Ovary (tissue), 9 donors: Measurements from ENCODE around the gene MAP7D1. TPM values are rescaled to one million over a fixed set of nuclear protein-coding genes. Genes with fewer than 3 reads are reported as not detected.

Experiments used
- DNase-seq, 5 donors: peaks; one replicate each; pipeline ENCODE4 v3.0.0-alpha.2; 2019 to 2020
- H3K27ac ChIP-seq, 2 donors: fragments of 200-600 bp; one replicate each; pipeline versions ENCODE4 v1.5.1 to v1.8.0; 2019 to 2022
- H3K27me3 ChIP-seq: fragments of 200-600 bp; one replicate; pipeline ENCODE4 v1.8.0; 2022
- H3K36me3 ChIP-seq: fragments of 200-600 bp; sonication (generic); one replicate; pipeline ENCODE4 v1.5.1; 2019
- H3K4me1 ChIP-seq: one replicate; pipeline ENCODE4 v1.8.1; 2013; ENCODE audit warnings: mild to moderate bottlenecking, moderate library complexity; ENCODE audit not compliant: insufficient read depth
- H3K4me3 ChIP-seq: fragments of 200-600 bp; sonication (generic); one replicate; pipeline ENCODE4 v1.5.1; 2017
- H3K9me3 ChIP-seq, 2 donors: fragments of 200-600 bp in 1 of 2; sonication (generic) in 1 of 2; one replicate each; pipeline versions ENCODE4 v1.5.1 to v1.8.1; 2013 to 2019; ENCODE audit warnings: mild to moderate bottlenecking in 1 of 2, moderate library complexity in 1 of 2
- CTCF ChIP-seq, 3 donors: fragments of 450-650 bp in 2 of 3; fragments of 200-600 bp in 1 of 3; IDR thresholded peaks; one replicate each; pipeline versions ENCODE4 v1.5.1 to v1.8.0; 2016 to 2022; ENCODE audit warnings: antibody characterized with exemption in 3 of 3, mild to moderate bottlenecking in 1 of 3
- EP300 ChIP-seq: sonication (generic); formaldehyde crosslinking; IDR thresholded peaks from one replicate; pipeline ENCODE4 v1.6.1; 2017; ENCODE audit warnings: antibody characterized with exemption
- POLR2A ChIP-seq: fragments of 450-650 bp; IDR thresholded peaks from one replicate; pipeline ENCODE4 v1.6.1; 2017; ENCODE audit warnings: antibody characterized with exemption, mild to moderate bottlenecking, moderate library complexity
- WGBS, 3 donors: extraction: QIAGEN DNeasy Blood & Tissue Kit in 1 of 3; methylation state at CpG; one replicate each; pipeline versions ENCODE4 v1.1.5 to v1.1.7; 2013 to 2017; 5-methylcytosine and 5-hydroxymethylcytosine counted together
- intact Hi-C, 4 donors: fragments of 100-400 bp; cut with DNase I; formaldehyde crosslinking; loops; one replicate each; pipeline versions ENCODE4 v1.11.0 to v1.15.1; 2022 to 2023
- polyA plus RNA-seq, 2 donors: library from polyadenylated mRNA; stranded (reverse); fragments of 200-250 nt in 1 of 2; fragments of 350-450 nt in 1 of 2; fragmentation: Illumina TruSeq in 1 of 2; extraction: RNeasy Lipid Tissue Mini Kit (QIAGEN cat#74804) in 1 of 2; gene quantifications; one replicate each; pipeline ENCODE4 v1.2.3, GENCODE V29; 2013 to 2014
- total RNA-seq, 7 donors: library from RNA; depleted of rRNA in 2 of 7; stranded (reverse); fragments of >200 nt in 2 of 7; fragmentation: NEBNext Ultra II Directional in 3 of 7; extraction: Animal tissue kit (Norgen Biotek cat#: 25700) in 3 of 7; gene quantifications; one replicate each; pipeline versions ENCODE4 v1.1.0 to v1.2.4, GENCODE V29; 2016 to 2023
- donor health status: DM: no; HTN: no; CAD: no; lungs with moderate emphysema.
- donor health status: DM: no; HTN: no; CAD: no.
- donor health status: Bipolar disorder and iron deficiency.
- donor health status: DM: yes; HTN: yes; CAD: no.
- donor health status: DM: no; HTN: no; CAD: no.
- donor health status: DM: yes; HTN: yes; CAD: no.

Gene MAP7D1
- total and polyA plus RNA-seq, 9 donors: 31.4 to 99.1 (median 64.1) TPM

DNA sequence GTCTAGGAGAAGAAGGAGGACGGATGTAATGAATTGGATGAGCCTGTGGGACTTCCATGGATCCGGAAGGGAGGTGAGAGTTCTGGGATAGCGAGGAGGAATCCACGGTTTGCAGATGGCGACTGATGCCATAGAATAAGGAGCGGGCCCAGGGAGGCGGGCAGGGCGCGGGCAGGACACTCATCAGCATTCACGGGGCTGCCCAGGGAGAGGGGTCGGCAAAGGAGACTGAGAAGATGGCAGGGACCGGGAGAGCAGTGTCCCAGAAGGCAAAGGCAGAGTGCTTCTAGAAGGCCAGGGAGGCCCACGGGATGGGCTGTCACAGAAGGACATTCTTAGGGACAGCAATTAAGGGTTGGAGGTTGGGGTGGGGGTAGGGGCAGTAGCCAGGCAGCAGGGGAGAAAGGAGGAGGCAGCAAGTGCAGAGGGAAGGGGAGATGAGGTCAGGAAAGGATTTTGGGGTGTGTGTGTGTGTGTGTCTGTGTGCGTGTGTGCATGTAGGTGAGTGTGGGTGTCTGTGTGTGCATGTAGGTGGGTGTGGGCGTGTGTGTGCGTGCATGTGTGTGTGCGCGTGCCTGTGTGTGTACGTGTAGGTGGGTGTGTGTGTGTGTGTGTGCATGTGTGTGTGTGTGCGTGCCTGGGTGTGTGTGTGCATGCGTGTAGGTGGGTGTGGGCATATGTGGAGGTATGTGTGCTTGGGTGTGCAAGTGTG is 29.8 kb upstream of the MAP7D1 start:
- H3K27ac ChIP-seq: no peak overlapping the region
- no peaks in the 10 kb centered on the region for H3K9me3 ChIP-seq
- H3K36me3 ChIP-seq: no peaks in the 10 kb centered on the region
- no peak for TF ChIP-seq CTCF (IDR thresholded peaks at IDR 0.05)
- TF ChIP-seq EP300: no peak
- no peak for TF ChIP-seq POLR2A
- peaks cover 6% of the 10 kb centered on the region for H3K4me1 ChIP-seq
- no peak overlapping the region for H3K4me3 ChIP-seq
- WGBS, 3 donors: 74 to 78% (median 77%) methylated on average over 21 of the region's 21 CpGs
- no peaks in the 10 kb centered on the region for H3K27me3 ChIP-seq
- intact Hi-C loops: no loop called here
- no peak for DNase-seq

- intact Hi-C loops: no loop called here
- H3K9me3 ChIP-seq: no peaks in the 10 kb centered on the region
- no peak overlapping the region for H3K27ac ChIP-seq
- 48 to 55% (median 52%) methylated on average over 7 of the region's 7 CpGs for WGBS, 3 donors
- H3K27me3 ChIP-seq: no peaks in the 10 kb centered on the region
- TF ChIP-seq EP300: no peak
- TF ChIP-seq CTCF (IDR thresholded peaks at IDR 0.05): no peak
- TF ChIP-seq POLR2A: no peak
- no peaks in the 10 kb centered on the region for H3K36me3 ChIP-seq
- H3K4me3 ChIP-seq: no peak overlapping the region
- peaks cover 6% of the 10 kb centered on the region for H3K4me1 ChIP-seq
- no peak for DNase-seq
These were observed 29.0 kb upstream of the MAP7D1 start for GRCh38 chr1:36126797-36127500.

DNA sequence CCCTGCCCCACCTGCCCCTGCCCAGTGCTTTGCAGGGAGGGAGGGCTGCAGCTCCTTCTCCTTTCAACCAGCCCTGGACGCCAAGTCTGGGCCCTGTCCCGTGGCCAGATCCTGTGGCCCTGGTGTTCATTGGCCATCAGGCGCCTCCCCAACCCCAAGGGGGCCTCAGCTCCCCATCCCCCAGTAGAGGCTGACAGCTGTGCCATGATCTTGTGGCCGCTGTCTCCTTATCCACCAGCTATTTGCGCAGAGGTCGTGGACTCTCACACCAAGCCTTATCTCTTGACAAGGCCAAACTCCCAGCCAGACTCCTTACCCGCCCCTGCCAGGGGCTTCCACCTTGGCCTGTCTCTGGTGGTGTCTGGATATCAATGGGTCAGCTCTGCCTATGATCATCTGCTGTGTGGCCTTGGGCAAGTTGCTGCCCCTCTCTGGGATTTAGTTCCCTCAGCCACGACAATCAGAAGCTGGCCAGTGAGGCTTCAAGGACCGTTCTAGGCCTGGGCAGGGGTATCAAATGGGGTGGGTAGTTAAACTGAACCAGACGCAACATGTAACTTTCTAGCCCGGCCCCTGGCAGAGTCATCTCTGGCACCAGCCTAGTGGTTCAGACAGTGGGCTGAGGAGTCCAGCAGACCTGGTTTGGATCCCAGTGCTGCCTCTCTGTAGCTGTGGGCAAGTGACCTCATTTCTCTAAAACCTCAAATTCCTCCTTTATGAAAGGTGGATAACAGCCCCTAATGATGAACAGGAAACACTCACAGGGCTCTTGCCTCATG is 27.6 kb upstream of the MAP7D1 start:
- H3K27ac ChIP-seq: no peak overlapping the region
- H3K4me3 ChIP-seq: no peak overlapping the region
- 79 to 85% (median 83%) methylated on average over 10 to 11 of the region's 11 CpGs for WGBS, 3 donors
- peaks cover 6% of the 10 kb centered on the region for H3K4me1 ChIP-seq
- H3K27me3 ChIP-seq: no peaks in the 10 kb centered on the region
- TF ChIP-seq CTCF (IDR thresholded peaks at IDR 0.05) (no peak), EP300 (no peak), POLR2A (no peak)
- no peaks in the 10 kb centered on the region for H3K36me3 ChIP-seq
- H3K9me3 ChIP-seq: no peaks in the 10 kb centered on the region
- intact Hi-C loops: no loop called here
- no peak for DNase-seq

GRCh38 chr1:36128905-36129206 is 27.1 kb upstream of the MAP7D1 start:
- 82 to 89% (median 83%) methylated on average over 3 of the region's 3 CpGs for WGBS, 3 donors
- Histone ChIP-seq H3K36me3 (no peaks in the 10 kb centered on the region), H3K4me3 (no peak overlapping the region), H3K4me1 (peaks cover 8% of the 10 kb centered on the region), H3K27ac (no peak overlapping the region), H3K27me3 (no peaks in the 10 kb centered on the region), H3K9me3 (no peaks in the 10 kb centered on the region)
- TF ChIP-seq CTCF (IDR thresholded peaks at IDR 0.05) (no peak), EP300 (no peak), POLR2A (no peak)
- intact Hi-C loops: no loop called here
- no peak for DNase-seq
